ENCODE results near the gene ZNF397. TPM values are rescaled to one million over a fixed set of nuclear protein-coding genes. Genes with fewer than 3 reads are reported as not detected.
A peak's percentile ranks its signal among the peaks of the same experiment; 100 is the strongest.

The ZNF397 gene
- total and polyA plus RNA-seq, 2 of the 13 experiments (the other 11 are each of a cell fraction or from before 2014, with no cell fraction given), result 4.7 to 9.4 TPM

- TF ChIP-seq FOXP4 (CRISPR knock-in tag; IDR thresholded peaks at IDR 0.05) (peak; percentile 51; the same call in 1 of the 2 replicates), ZBTB4 (CRISPR knock-in tag; IDR thresholded peaks at IDR 0.05; ENCODE audit: borderline replicate concordance) (peak; percentile 77; the same call in 1 of the 2 replicates), IRF2 (CRISPR knock-in tag; IDR thresholded peaks at IDR 0.05) (peak; percentile 91), POLR2AphosphoS2 (IDR thresholded peaks at IDR 0.05; ENCODE audit: low read depth, low read length) (no peak), HNRNPH1 (optimal IDR thresholded peaks at IDR 0.05; ENCODE audit: low read depth, low read length) (no peak), IKZF5 (CRISPR knock-in tag; IDR thresholded peaks at IDR 0.05) (peak; percentile 78), POLR2A (IDR thresholded peaks at IDR 0.05; ENCODE audit: insufficient read depth in 1 of 2, low read depth in 2 of 2, low read length in 2 of 2) (peak; percentile 88 to 94), ZNF766 (CRISPR knock-in tag; IDR thresholded peaks at IDR 0.05; ENCODE audit: borderline replicate concordance) (peak; percentile 68; the same call in 1 of the 2 replicates), ZNF484 (CRISPR knock-in tag; IDR thresholded peaks at IDR 0.05; ENCODE audit: borderline replicate concordance, low read depth) (no peak), ZNF232 (CRISPR knock-in tag; IDR thresholded peaks at IDR 0.05; ENCODE audit: borderline replicate concordance) (peak; percentile 67; the same call in 1 of the 2 replicates), BCL6 (CRISPR knock-in tag; IDR thresholded peaks at IDR 0.05) (peak; percentile 73; the same call in 1 of the 2 replicates), FOXK1 (CRISPR knock-in tag; IDR thresholded peaks at IDR 0.05; ENCODE audit: borderline replicate concordance, low read depth) (peak; percentile 74), SPEN (CRISPR knock-in tag; IDR thresholded peaks at IDR 0.05; ENCODE audit: low read depth) (peak; percentile 97), PCBP2 (optimal IDR thresholded peaks at IDR 0.05; ENCODE audit: low read depth, low read length, poor library complexity, severe bottlenecking) (no peak), ZNF574 (CRISPR knock-in tag; IDR thresholded peaks at IDR 0.05) (peak; percentile 100), MAZ (IDR thresholded peaks at IDR 0.05; ENCODE audit: borderline replicate concordance, low read depth, low read length) (no peak), MAZ (CRISPR knock-in tag; IDR thresholded peaks at IDR 0.05; ENCODE audit: low read depth) (peak; percentile 78), SP140L (CRISPR knock-in tag; IDR thresholded peaks at IDR 0.05; ENCODE audit: borderline replicate concordance) (0 out of 2 replicates have a peak, but pooled peaks have one; percentile 54), ZNF441 (CRISPR knock-in tag; IDR thresholded peaks at IDR 0.05; ENCODE audit: borderline replicate concordance) (peak; percentile 92), RFXAP (CRISPR knock-in tag; IDR thresholded peaks at IDR 0.05; ENCODE audit: borderline replicate concordance) (peak; percentile 55; the same call in 1 of the 2 replicates)
Observed at GRCh38 chr18:35290094-35290735, 49.4 kb downstream of the ZNF397 start, which contains the start of gene ZSCAN30 (continued).

All from HepG2 (cell line).